ENCODE measurements around the gene RAN. TPM values are rescaled to one million over a fixed set of nuclear protein-coding genes. Genes with fewer than 3 reads are reported as not detected.
"Not testable (repeated sequence)": the region's sequence is repeated elsewhere in the genome, so short reads cannot be mapped to it uniquely, and the experiment has no call there.

RAN gene
- total RNA-seq, 2 donors from 2014 or later: 122 to 156 TPM

GRCh38 chr12:130846369-130846768, 25.5 kb upstream of the RAN start:
- H3K27me3 ChIP-seq: no peaks in the 10 kb centered on the region
- no peak for TF ChIP-seq CTCF (IDR thresholded peaks at IDR 0.05)
- peaks cover 0 to 3% of the 10 kb centered on the region in 2 donors for H3K9me3 ChIP-seq
- no peak overlapping the region for H3K4me3 ChIP-seq
- H3K27ac ChIP-seq: peak overlapping the region in 1 of 2 donors; percentile 39
- H3K36me3 ChIP-seq: no peaks in the 10 kb centered on the region
- peaks cover 0 to 3% of the 10 kb centered on the region in 2 donors for H3K4me1 ChIP-seq
- no peak for DNase-seq (ENCODE audit: low spot score)

- Histone ChIP-seq H3K9me3 (peaks cover 0 to 3% of the 10 kb centered on the region in 2 donors), H3K27ac (peak overlapping the region; percentile 51 to 71), H3K4me3 (no peak overlapping the region), H3K4me1 (peaks cover 0 to 3% of the 10 kb centered on the region in 2 donors), H3K27me3 (no peaks in the 10 kb centered on the region), H3K36me3 (no peaks in the 10 kb centered on the region)
- no peak for TF ChIP-seq CTCF (IDR thresholded peaks at IDR 0.05)
- no peak for DNase-seq (ENCODE audit: low spot score)
Measured at GRCh38 chr12:130847112-130847511, 24.8 kb upstream of the RAN start.

GRCh38 chr12:130848105-130848504, 23.8 kb upstream of the RAN start:
- not testable (repeated sequence) for H3K4me3 ChIP-seq; H3K27me3 ChIP-seq; H3K36me3 ChIP-seq; H3K9me3 ChIP-seq; H3K27ac ChIP-seq; H3K4me1 ChIP-seq; DNase-seq (ENCODE audit: low spot score)

- H3K9me3 ChIP-seq; H3K27ac ChIP-seq; H3K4me3 ChIP-seq; H3K27me3 ChIP-seq; H3K36me3 ChIP-seq; H3K4me1 ChIP-seq; DNase-seq (ENCODE audit: low spot score): not testable (repeated sequence)
Measured at GRCh38 chr12:130848785-130849305, 23.0 kb upstream of the RAN start.

GRCh38 chr12:130849561-130850417, 22.1 kb upstream of the RAN start:
- no peak for TF ChIP-seq CTCF (IDR thresholded peaks at IDR 0.05)
- H3K27me3 ChIP-seq: no peaks in the 10 kb centered on the region
- H3K4me3 ChIP-seq: no peak overlapping the region

GRCh38 chr12:130850418-130851021, 21.3 kb upstream of the RAN start:
- no peak for TF ChIP-seq CTCF (IDR thresholded peaks at IDR 0.05)
- H3K4me3 ChIP-seq: no peak overlapping the region
- H3K4me1 ChIP-seq: peaks cover 0 to 3% of the 10 kb centered on the region in 2 donors
- H3K9me3 ChIP-seq: peaks cover 0 to 3% of the 10 kb centered on the region in 2 donors
- no peaks in the 10 kb centered on the region for H3K27me3 ChIP-seq
- no peaks in the 10 kb centered on the region for H3K36me3 ChIP-seq
- H3K27ac ChIP-seq: no peak overlapping the region
- no peak for DNase-seq (ENCODE audit: low spot score)

More at GRCh38 chr12:130849561-130850417, 22.1 kb upstream of the RAN start:
- H3K27ac ChIP-seq: no peak overlapping the region
- H3K36me3 ChIP-seq: no peaks in the 10 kb centered on the region
- H3K9me3 ChIP-seq: peaks cover 0 to 3% of the 10 kb centered on the region in 2 donors
- H3K4me1 ChIP-seq: peaks cover 0 to 3% of the 10 kb centered on the region in 2 donors
- DNase-seq (ENCODE audit: low spot score): no peak
